Common myeloid progenitor, CD34-positive (primary cell): ENCODE data around the gene TCL1A.

ENCODE experiments used
- CTCF ChIA-PET: fragments of 350-600 bp; sonication (Branson Sonifier 250); formaldehyde crosslinking; loops from one replicate; lab custom pipeline; 2021; ENCODE audit warnings: antibody characterized with exemption; lab: Charles Lee
- POLR2A ChIA-PET: fragments of 350-600 bp; sonication (Branson Sonifier 250); formaldehyde crosslinking; loops from one replicate; lab custom pipeline; 2021; ENCODE audit warnings: antibody characterized with exemption; lab: Charles Lee
- DNase-seq, 3 donors: peaks; one replicate each; pipeline versions ENCODE4 v3.0.0 to v3.0.0-alpha.2; 2013
- H3K27ac ChIP-seq, 2 experiments: 1 replicate in 1 of 2; 2 replicates in 1 of 2; pipeline ENCODE4 v1.7.0; 2013; ENCODE audit warnings: inconsistent platforms in 2 of 2, low read length in 2 of 2, mild to moderate bottlenecking in 2 of 2, low read depth in 1 of 2, moderate library complexity in 1 of 2; ENCODE audit not compliant: severe bottlenecking in 2 of 2, insufficient read depth in 1 of 2, poor library complexity in 1 of 2
- H3K27me3 ChIP-seq, 5 experiments: replicated peaks in 2 of 5; 1 replicate in 3 of 5; 2 replicates in 2 of 5; pipeline versions ENCODE4 v1.6.1 to v1.7.0; 2013; ENCODE audit warnings: low read length in 4 of 5, mild to moderate bottlenecking in 2 of 5, moderate library complexity in 2 of 5, inconsistent platforms in 1 of 5; ENCODE audit not compliant: insufficient read depth in 5 of 5, control insufficient read depth in 4 of 5
- H3K36me3 ChIP-seq, 4 experiments: 1 replicate in 2 of 4; 2 replicates in 2 of 4; pipeline versions ENCODE4 v1.6.1 to v1.7.0; 2013; ENCODE audit warnings: low read length in 3 of 4, control low read depth in 1 of 4, mild to moderate bottlenecking in 1 of 4; ENCODE audit not compliant: control insufficient read depth in 4 of 4, insufficient read depth in 4 of 4
- H3K4me1 ChIP-seq, 4 experiments: 1 replicate in 3 of 4; 2 replicates in 1 of 4; pipeline versions ENCODE4 v1.6.1 to v1.7.1; 2013; ENCODE audit warnings: low read length in 3 of 4, mild to moderate bottlenecking in 3 of 4, control low read depth in 1 of 4, inconsistent platforms in 1 of 4, moderate library complexity in 1 of 4; ENCODE audit not compliant: control insufficient read depth in 4 of 4, insufficient read depth in 4 of 4; ENCODE audit errors: control extremely low read depth in 1 of 4
- H3K4me3 ChIP-seq, 7 experiments: 1 replicate in 4 of 7; 2 replicates in 3 of 7; pipeline versions ENCODE4 v1.5.1 to v1.7.0; 2013; ENCODE audit warnings: mild to moderate bottlenecking in 7 of 7, low read length in 6 of 7, moderate library complexity in 6 of 7, inconsistent platforms in 2 of 7, low read depth in 2 of 7, control low read depth in 1 of 7; ENCODE audit not compliant: insufficient read depth in 4 of 7, control insufficient read depth in 1 of 7; ENCODE audit errors: extremely low read depth in 1 of 7
- H3K9me3 ChIP-seq, 5 experiments: 1 replicate in 4 of 5; 2 replicates in 1 of 5; pipeline versions ENCODE4 v1.6.1 to v1.7.1; 2013; ENCODE audit warnings: low read length in 4 of 5, mild to moderate bottlenecking in 2 of 5, inconsistent platforms in 1 of 5, low read depth in 1 of 5, moderate library complexity in 1 of 5; ENCODE audit not compliant: control insufficient read depth in 4 of 5, insufficient read depth in 2 of 5; ENCODE audit errors: control extremely low read depth in 1 of 5
- WGBS: methylation state at CpG from one replicate; pipeline ENCODE4 v1.1.5; 2013; ENCODE audit not compliant: insufficient coverage; 5-methylcytosine and 5-hydroxymethylcytosine counted together

The TCL1A gene

DNA sequence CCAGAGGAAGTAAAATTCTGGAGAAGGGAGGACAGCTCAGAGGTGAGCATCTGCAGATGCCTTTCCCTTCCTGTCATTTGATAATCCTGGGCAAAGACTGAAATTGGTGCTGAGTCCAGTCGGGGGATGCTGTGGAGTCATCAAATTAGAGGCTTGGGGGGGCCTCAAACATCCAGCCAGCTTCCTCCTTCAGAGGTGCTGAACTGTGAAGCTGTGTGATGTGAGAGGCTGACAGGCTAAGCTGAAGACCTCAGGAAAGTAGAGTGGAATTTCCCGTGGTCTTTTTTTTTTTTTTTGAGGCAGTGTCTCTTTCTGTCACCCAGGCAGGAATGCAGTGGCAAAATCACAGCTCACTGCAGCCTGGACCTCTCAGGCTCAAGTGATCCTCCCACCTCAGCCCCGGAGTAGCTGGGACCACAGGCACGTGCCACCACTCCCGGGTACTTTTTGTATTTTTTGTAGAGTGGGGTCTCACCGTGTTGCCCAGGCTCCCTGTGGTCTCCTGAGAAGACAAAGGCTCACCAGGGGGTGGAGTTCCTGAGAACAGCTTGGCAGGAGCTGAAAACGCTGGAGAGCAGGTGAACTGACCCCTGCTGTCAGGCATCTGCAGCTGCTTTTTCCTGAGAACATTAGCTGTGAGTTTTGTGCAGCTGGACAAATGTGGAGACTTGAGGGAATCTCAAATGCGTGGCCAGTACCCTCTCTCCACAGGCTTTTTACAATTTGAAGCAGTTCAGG is 33.8 kb downstream of the TCL1A start:
- peaks cover 0 to 7% (median 4%) of the 10 kb centered on the region in 5 experiments for H3K27me3 ChIP-seq
- DNase-seq = no peak
- peaks cover 0 to 4% (median 0%) of the 10 kb centered on the region in 5 experiments for H3K9me3 ChIP-seq
- H3K36me3 ChIP-seq = no peaks in the 10 kb centered on the region
- WGBS = 18% methylated on average over 4 of the region's 8 CpGs
- ChIA-PET POLR2A (no interaction called here), CTCF (no interaction called here)
- H3K27ac ChIP-seq = no peak overlapping the region
- H3K4me1 ChIP-seq = no peaks in the 10 kb centered on the region
- no peak overlapping the region for H3K4me3 ChIP-seq

- CTCF ChIA-PET = interaction anchor here (0.8 kb wide), 1 partner anchor 27 kb away, joined by 3 read pairs; no protein-coding TSS in a partner anchor
- H3K27me3 ChIP-seq = peaks cover 0 to 6% (median 4%) of the 10 kb centered on the region in 5 experiments
- no peaks in the 10 kb centered on the region for H3K36me3 ChIP-seq
- POLR2A ChIA-PET = no interaction called here
- H3K9me3 ChIP-seq = peaks cover 0 to 4% (median 0%) of the 10 kb centered on the region in 5 experiments
- 100% methylated on average over 2 of the region's 4 CpGs for WGBS
- DNase-seq = no peak
- no peak overlapping the region for H3K27ac ChIP-seq
- no peak overlapping the region for H3K4me3 ChIP-seq
- no peaks in the 10 kb centered on the region for H3K4me1 ChIP-seq
Measured at GRCh38 chr14:95679148-95679815, 34.6 kb downstream of the TCL1A start.

DNA sequence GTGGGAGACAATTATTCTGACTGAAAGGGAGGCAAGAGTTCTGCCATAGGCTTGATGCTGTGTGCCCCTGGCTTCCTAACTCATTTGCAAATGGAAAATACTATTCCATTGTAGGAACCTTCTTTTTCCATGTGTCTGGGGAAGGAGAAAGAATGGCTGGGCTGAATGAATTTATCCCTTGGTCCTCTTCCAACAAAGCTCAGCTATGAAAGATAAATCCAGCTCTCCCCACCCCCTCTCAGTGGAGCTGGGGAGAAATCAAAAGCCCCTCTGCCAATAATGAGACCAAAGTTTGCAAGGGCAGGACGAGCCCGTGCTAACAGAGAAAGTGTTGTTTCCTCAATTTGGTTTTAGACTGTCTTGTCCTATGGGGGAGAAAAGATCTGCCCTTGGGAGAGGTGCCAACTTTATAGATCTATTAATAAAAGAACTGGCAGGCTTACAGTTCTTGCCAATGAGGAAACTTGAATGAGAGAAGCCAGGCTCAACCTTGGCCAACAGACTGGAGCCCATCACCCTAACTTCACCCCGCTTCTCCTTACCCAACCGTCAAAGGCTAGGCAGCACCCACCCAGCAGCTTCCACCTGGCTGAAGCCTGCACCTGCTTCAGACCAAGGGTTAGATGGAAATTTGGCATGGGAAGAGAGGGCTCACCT is 36.6 kb downstream of the TCL1A start:
- no peaks in the 10 kb centered on the region for H3K4me1 ChIP-seq
- H3K27ac ChIP-seq = no peak overlapping the region
- H3K27me3 ChIP-seq = peaks cover 0 to 3% (median 2%) of the 10 kb centered on the region in 5 experiments
- no peak overlapping the region for H3K4me3 ChIP-seq
- peaks cover 0 to 4% (median 0%) of the 10 kb centered on the region in 5 experiments for H3K9me3 ChIP-seq
- DNase-seq = no peak
- CTCF ChIA-PET = no interaction called here
- no peaks in the 10 kb centered on the region for H3K36me3 ChIP-seq
- WGBS = 69% methylated on average over 2 of the region's 4 CpGs
- POLR2A ChIA-PET = no interaction called here

- no peak overlapping the region for H3K4me3 ChIP-seq
- H3K9me3 ChIP-seq = peaks cover 0 to 4% (median 0%) of the 10 kb centered on the region in 5 experiments
- POLR2A ChIA-PET = no interaction called here
- H3K4me1 ChIP-seq = no peaks in the 10 kb centered on the region
- H3K27ac ChIP-seq = no peak overlapping the region
- H3K27me3 ChIP-seq = peaks cover 0 to 2% (median 0%) of the 10 kb centered on the region in 5 experiments
- CTCF ChIA-PET = interaction anchor here (2.7 kb wide), 1 partner anchor 8 kb away, joined by 7 read pairs; no protein-coding TSS in a partner anchor
- no peaks in the 10 kb centered on the region for H3K36me3 ChIP-seq
- DNase-seq = no peak
- WGBS = 59% methylated on average over 3 of the region's 4 CpGs
Measured at GRCh38 chr14:95675486-95675885, 38.4 kb downstream of the TCL1A start.

- Histone ChIP-seq H3K27ac (no peak overlapping the region), H3K36me3 (no peaks in the 10 kb centered on the region), H3K27me3 (peaks cover 0 to 4% (median 0%) of the 10 kb centered on the region in 5 experiments), H3K4me3 (no peak overlapping the region), H3K9me3 (peaks cover 0 to 4% (median 0%) of the 10 kb centered on the region in 5 experiments), H3K4me1 (no peaks in the 10 kb centered on the region)
- no peak for DNase-seq
- 90% methylated on average over 2 of the region's 4 CpGs for WGBS
- ChIA-PET CTCF (interaction anchor here (1.0 to 2.7 kb wide), 2 partner anchors 9 to 12 kb away, joined by 3 to 7 read pairs; no protein-coding TSS in a partner anchor), POLR2A (no interaction called here)
Measured at GRCh38 chr14:95674613-95675012, 39.3 kb downstream of the TCL1A start.

DNA sequence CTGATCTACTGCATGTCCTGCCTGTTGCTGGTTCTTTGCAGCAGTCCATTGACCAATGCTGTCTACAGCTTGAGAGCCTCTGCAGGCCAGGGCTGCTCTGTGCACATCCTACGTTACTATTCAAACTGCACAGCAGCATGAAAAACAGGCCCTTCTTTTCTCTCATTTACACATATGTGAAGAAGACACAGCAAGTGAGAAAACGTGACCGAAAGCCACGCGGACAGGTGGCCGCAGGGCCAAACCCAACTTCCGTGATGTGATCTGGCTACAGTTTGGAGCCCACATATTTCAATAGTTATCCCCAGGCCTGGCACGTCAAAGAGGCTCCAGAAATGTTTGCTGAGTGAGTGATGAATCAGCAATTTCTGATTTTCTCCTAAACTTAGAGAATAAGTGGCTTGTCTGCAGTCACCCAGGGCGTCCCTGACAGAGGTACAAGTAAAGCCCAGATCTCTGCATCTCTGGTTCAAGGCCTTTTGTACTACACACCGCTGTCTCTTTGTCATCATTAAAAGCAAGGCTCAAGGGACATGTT is 45.6 kb downstream of the TCL1A start:
- CTCF ChIA-PET = no interaction called here
- POLR2A ChIA-PET = no interaction called here
- Histone ChIP-seq H3K4me3 (no peak overlapping the region), H3K9me3 (no peaks in the 10 kb centered on the region), H3K36me3 (no peaks in the 10 kb centered on the region), H3K27me3 (peaks cover 0 to 6% (median 0%) of the 10 kb centered on the region in 5 experiments), H3K4me1 (peaks cover 0 to 2% (median 0%) of the 10 kb centered on the region in 4 experiments), H3K27ac (no peak overlapping the region)
- 83% methylated on average over 10 of the region's 10 CpGs for WGBS
- DNase-seq = no peak
